ENCODE measurements around the gene FBP2. TPM values are rescaled to one million over a fixed set of nuclear protein-coding genes. Genes with fewer than 3 reads are reported as not detected.

FBP2 gene
- total RNA-seq: not detected

DNA sequence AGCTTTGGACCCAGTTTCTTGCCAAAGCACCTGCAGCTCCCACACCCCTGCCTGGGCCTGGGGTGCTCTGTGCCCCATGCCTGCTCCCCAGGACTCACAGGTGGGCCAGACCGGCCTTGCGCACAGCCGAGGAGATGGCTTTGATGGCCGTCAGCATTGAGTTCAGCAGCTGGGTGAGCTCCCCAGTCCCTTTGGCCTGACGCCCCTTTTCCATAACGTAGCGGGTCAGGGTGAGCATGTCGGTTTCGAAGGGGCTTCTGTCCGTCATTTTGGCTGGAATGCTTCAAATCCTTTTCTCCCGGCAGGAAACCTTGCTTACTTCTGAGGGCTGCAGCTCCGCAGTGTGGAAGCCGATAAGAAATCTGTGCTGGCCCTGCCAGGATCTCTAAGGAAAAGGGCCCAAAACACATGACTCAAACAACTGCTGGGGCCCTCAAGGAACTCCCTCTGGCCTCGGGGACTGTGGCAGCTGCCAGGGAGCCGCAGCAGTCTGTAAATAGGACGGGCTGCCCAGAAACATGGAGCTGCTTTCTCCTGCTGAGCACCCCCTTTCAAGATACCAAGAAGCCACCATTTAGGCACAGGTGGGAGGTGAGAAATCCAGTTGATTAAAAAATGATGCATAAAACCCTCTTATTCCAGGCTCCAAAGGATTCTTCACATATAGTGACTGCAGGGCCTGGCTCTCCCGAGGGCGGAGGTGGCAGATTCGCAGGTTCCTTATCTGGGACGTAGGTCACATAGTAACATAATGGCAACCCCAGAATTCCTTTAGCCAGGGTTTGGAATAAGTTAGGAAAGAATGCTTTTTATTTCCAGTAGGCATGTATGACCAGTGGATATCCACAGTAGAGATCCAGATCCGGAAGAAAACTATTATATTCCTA lies at the start of gene FBP2:
Gene FBP2 (minus strand): TSS at position 366 of the 887 bp plus-strand sequence. CDS start 98 bp downstream, at position 268.

DNA sequence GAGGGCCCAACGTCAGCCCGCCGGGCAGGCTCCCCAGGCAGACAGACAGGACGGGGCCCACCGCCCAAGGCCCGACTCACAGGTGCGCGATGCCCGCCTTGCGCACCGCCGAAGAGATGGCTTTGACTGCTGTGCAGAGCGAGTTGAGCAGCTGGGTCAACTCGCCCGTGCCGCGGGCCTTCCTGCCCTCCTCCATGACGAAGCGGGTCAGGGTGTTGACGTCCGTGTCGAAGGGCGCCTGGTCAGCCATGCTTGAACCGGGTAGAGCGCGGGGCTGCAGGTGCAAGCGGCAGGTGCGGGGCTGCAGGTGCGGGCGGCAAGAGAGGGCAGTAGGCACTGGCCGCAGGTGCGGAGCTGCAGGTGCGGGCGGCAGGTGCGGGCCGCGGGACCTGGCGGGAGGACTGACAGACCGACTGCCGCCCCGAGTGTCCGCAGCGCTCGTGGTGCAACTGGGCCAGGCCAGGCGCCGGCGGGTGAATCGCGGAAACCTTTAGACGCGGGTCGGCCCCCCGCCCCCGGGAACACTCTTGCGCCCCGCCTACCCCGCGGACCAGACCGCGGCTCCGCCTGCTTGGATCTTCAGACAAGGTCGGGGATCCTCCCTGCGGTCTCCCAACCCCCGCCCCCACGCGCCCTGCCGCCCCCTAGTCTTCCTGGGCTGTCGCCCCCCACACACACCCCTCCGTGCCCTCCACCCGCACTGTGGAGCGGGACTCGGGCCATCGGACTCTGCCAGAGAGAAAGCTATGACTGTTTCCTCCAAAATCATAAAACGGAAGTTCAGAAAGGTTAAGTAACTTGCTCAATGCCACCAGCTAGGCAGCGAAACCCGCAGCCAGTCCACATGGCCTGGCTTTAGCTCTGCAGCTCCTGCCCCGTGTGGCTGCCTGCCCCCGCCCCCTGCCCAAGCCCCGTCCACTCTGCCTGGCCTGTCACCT lies 45.7 kb upstream of the FBP2 start, which contains the start of gene FBP1:
Gene FBP1 (minus strand): TSS at position 458 of the 938 bp plus-strand sequence. CDS start 208 bp downstream, at position 250.

DNA sequence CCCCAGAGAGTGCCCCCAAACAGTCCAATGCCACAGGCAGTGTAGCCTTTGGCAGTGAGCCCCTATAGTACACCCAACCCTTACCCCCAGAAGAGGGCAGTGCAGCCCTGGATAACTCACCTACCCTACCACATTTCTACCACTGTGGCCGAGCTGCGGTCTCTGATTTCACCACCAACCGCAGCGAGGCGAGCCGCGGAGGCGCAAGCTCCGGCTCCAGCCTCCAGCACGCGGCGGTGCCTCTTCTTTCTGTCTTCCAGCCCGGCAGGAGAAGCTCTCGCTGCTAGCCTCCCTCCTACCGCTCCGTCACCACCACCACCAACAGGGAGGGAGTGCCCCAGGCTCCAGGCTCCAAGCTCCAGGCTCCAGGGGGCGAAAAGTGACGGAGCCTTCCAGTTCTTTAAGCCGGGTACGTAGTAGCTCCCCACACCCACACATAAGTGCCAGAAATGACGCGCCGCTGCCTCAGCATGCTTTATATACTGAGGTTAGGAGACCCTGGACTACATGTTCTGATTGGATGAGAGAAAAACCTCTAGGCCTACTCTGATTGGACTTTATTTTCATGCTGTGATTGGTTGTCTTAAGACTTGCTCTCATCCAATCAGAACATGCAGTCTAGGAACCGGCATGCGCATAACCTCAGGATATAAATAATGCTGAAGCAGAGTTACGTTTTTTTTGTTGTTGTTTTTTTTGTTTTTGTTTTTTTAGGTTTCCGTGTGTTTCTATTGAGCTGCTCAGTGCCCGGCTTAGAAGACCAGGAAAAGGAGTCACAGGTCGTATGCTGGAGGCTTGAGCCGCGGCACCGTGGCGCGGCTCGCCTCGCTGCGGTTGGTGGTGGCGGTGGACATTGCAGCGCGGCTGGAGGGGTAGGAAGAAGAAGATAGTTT lies 38.9 kb downstream of the FBP2 start, which contains the start of gene PCAT7:
Gene PCAT7 (plus strand): TSS at position 645 of the 893 bp plus-strand sequence.

Other genes starting within 250 kb of the FBP2 start
- gene PCAT7, start 38.7 kb downstream of the FBP2 start, total RNA-seq: not detected
- gene FBP1, start 45.7 kb upstream of the FBP2 start, total RNA-seq: 1 to 10 TPM; 1.1 to 1.3 TPM
- gene AOPEP, start 132.9 kb upstream of the FBP2 start, total RNA-seq: 10 to 100 TPM in 1 of 2 experiments, 1 to 10 TPM in 1; 9.9 to 10.2 TPM

All from activated naive CD4-positive, alpha-beta T cell treated with anti-CD3 and anti-CD28 coated beads, Interleukin-2, amount 10 ng/mL, durations not matched to agents 5 hours and 36 hours (primary cell).